HG03108 (cell line): ENCODE measurements around the gene PCDH9.

Experiments
- ATAC-seq: cut with Tn5 transposase; IDR thresholded peaks from one replicate; pipeline ENCODE4 v1.9.1; 2021; ENCODE audit warnings: moderate library complexity; ENCODE audit not compliant: unreplicated experiment

PCDH9 gene

GRCh38 chr13:67045357-67045756, 184.8 kb downstream of the PCDH9 start:
- no peak for ATAC-seq

GRCh38 chr13:67043901-67044300, 186.2 kb downstream of the PCDH9 start:
- no peak for ATAC-seq

GRCh38 chr13:67042556-67042955, 187.6 kb downstream of the PCDH9 start:
- ATAC-seq, result no peak

- ATAC-seq, result no peak
Measured at GRCh38 chr13:67036699-67037457, 193.3 kb downstream of the PCDH9 start.

GRCh38 chr13:67033170-67033569, 197.0 kb downstream of the PCDH9 start:
- ATAC-seq, result no peak

GRCh38 chr13:67023130-67023876, 206.8 kb downstream of the PCDH9 start:
- ATAC-seq, result no peak

GRCh38 chr13:67018775-67019174, 211.4 kb downstream of the PCDH9 start:
- ATAC-seq, result no peak

- ATAC-seq, result no peak
Measured at GRCh38 chr13:67017276-67017675, 212.9 kb downstream of the PCDH9 start.

GRCh38 chr13:67015976-67016600, 214.0 kb downstream of the PCDH9 start:
- no peak for ATAC-seq

GRCh38 chr13:67014399-67014798, 215.7 kb downstream of the PCDH9 start:
- no peak for ATAC-seq

GRCh38 chr13:67013709-67014108, 216.4 kb downstream of the PCDH9 start:
- no peak for ATAC-seq

- no peak for ATAC-seq
Measured at GRCh38 chr13:67008075-67008668, 222.0 kb downstream of the PCDH9 start.

GRCh38 chr13:67004511-67004910, 225.6 kb downstream of the PCDH9 start:
- no peak for ATAC-seq

GRCh38 chr13:67003743-67004142, 226.4 kb downstream of the PCDH9 start:
- ATAC-seq, result no peak

- no peak for ATAC-seq
Measured at GRCh38 chr13:67001363-67001762, 228.8 kb downstream of the PCDH9 start.

GRCh38 chr13:66996503-66996902, 233.6 kb downstream of the PCDH9 start:
- no peak for ATAC-seq

- ATAC-seq, result peak; percentile 80
Measured at GRCh38 chr13:66995203-66995611, 234.9 kb downstream of the PCDH9 start.

GRCh38 chr13:66994517-66995202, 235.5 kb downstream of the PCDH9 start:
- peak; percentile 40 for ATAC-seq

- ATAC-seq, result peak; percentile 54
Measured at GRCh38 chr13:66994097-66994496, 236.0 kb downstream of the PCDH9 start.

GRCh38 chr13:66992719-66993118, 237.4 kb downstream of the PCDH9 start:
- ATAC-seq, result no peak

- ATAC-seq, result no peak
Measured at GRCh38 chr13:66992183-66992582, 238.0 kb downstream of the PCDH9 start.
